ENCODE results near the gene LDLRAD1. TPM values are rescaled to one million over a fixed set of nuclear protein-coding genes. Genes with fewer than 3 reads are reported as not detected.

Gene LDLRAD1
- total RNA-seq, 4 donors from 2014 or later = not detected

GRCh38 chr1:54013393-54014008 lies 4.5 kb downstream of the LDLRAD1 start:
- no peaks in the 10 kb centered on the region for H3K36me3 ChIP-seq
- no peak overlapping the region for H3K4me3 ChIP-seq
- no peak overlapping the region for H3K27ac ChIP-seq
- TF ChIP-seq CTCF (IDR thresholded peaks at IDR 0.05) (no peak), POLR2A (IDR thresholded peaks at IDR 0.05) (no peak)
- H3K4me1 ChIP-seq = peaks cover 0 to 8% (median 0%) of the 10 kb centered on the region in 4 donors
- no peak for DNase-seq
- no peaks in the 10 kb centered on the region for H3K9me3 ChIP-seq
- H3K27me3 ChIP-seq = no peaks in the 10 kb centered on the region

- Histone ChIP-seq H3K9me3 (no peaks in the 10 kb centered on the region), H3K4me3 (no peak overlapping the region), H3K27me3 (no peaks in the 10 kb centered on the region), H3K36me3 (no peaks in the 10 kb centered on the region), H3K4me1 (peaks cover 0 to 8% (median 0%) of the 10 kb centered on the region in 4 donors), H3K27ac (no peak overlapping the region)
- DNase-seq = no peak
- TF ChIP-seq POLR2A (IDR thresholded peaks at IDR 0.05) (no peak), CTCF (IDR thresholded peaks at IDR 0.05) (no peak)
Observed at GRCh38 chr1:54012863-54013262, 5.1 kb downstream of the LDLRAD1 start.

DNA sequence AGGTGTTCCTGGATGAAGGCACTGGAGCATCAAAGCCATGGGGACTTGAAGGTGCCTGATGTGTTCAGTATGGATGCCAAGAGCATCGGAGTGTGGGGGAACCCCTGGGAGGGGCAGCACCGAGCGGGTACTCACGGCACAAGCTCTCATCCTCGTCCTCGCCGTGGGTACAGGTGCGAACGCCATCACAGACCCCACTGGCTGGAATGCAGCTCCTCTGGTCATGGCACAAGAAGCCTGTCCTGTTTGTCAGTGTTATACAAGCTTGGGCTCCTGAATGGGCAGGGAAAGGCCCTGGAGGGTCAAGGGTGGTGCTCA lies 6.0 kb downstream of the LDLRAD1 start:
- Histone ChIP-seq H3K36me3 (no peaks in the 10 kb centered on the region), H3K4me1 (peaks cover 0 to 8% (median 0%) of the 10 kb centered on the region in 4 donors), H3K27me3 (no peaks in the 10 kb centered on the region), H3K4me3 (no peak overlapping the region), H3K9me3 (no peaks in the 10 kb centered on the region), H3K27ac (no peak overlapping the region)
- DNase-seq = no peak
- TF ChIP-seq POLR2A (IDR thresholded peaks at IDR 0.05) = no peak
- no peak for TF ChIP-seq CTCF (IDR thresholded peaks at IDR 0.05)

GRCh38 chr1:54011316-54012007 lies 6.5 kb downstream of the LDLRAD1 start:
- Histone ChIP-seq H3K9me3 (no peaks in the 10 kb centered on the region), H3K4me3 (no peak overlapping the region), H3K4me1 (peaks cover 0 to 8% (median 0%) of the 10 kb centered on the region in 4 donors), H3K27ac (no peak overlapping the region), H3K36me3 (no peaks in the 10 kb centered on the region), H3K27me3 (no peaks in the 10 kb centered on the region)
- TF ChIP-seq CTCF (IDR thresholded peaks at IDR 0.05) = no peak
- no peak for TF ChIP-seq POLR2A (IDR thresholded peaks at IDR 0.05)
- DNase-seq = no peak

GRCh38 chr1:54010415-54011117 lies 7.4 kb downstream of the LDLRAD1 start:
- no peak for TF ChIP-seq CTCF (IDR thresholded peaks at IDR 0.05)
- TF ChIP-seq POLR2A (IDR thresholded peaks at IDR 0.05) = no peak

More at GRCh38 chr1:54010415-54011117, 7.4 kb downstream of the LDLRAD1 start:
- Histone ChIP-seq H3K36me3 (no peaks in the 10 kb centered on the region), H3K4me3 (no peak overlapping the region), H3K4me1 (no peaks in the 10 kb centered on the region), H3K27me3 (no peaks in the 10 kb centered on the region), H3K9me3 (no peaks in the 10 kb centered on the region), H3K27ac (no peak overlapping the region)
- no peak for DNase-seq
